ENCODE measurements around the gene TIAM2. TPM values are rescaled to one million over a fixed set of nuclear protein-coding genes. Genes with fewer than 3 reads are reported as not detected.

Gene TIAM2
- total RNA-seq, 1 donor from 2014 or later = 21.1 TPM

DNA sequence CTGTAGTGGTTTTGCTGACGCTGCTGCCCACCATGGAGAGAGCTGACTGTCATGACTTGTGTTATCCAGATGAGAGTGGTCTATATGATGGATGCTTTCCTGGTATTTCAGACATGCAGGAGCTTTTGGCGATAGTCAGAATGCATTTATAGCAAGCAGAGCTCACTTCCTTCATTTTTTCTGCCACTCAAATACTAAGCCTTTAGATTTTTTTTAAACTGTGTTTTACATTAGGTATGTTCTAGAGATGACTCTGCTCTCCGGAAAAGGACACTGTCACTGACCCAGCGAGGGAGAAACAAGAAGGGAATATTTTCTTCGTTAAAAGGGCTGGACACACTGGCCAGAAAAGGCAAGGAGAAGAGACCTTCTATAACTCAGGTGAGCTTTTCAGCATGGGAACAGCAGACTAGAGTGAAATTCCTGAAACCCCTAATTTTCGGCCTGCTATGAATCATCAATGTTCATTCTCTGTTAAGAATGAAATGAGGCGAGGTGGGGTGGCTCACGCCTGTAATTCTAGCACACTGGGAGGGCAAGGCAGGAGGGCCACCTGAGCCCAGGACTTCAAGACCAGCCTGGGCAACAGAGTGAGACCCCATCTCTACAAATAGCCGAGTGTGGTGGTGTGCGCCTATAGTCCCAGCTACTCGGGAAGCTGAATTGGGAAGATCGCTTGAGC, 170.1 kb downstream of the TIAM2 start:
- Mint-ChIP-seq H3K4me1 (ENCODE audit: unreplicated experiment) (peaks cover 15% of the 10 kb centered on the region), H3K27me3 (ENCODE audit: unreplicated experiment) (no peaks in the 10 kb centered on the region), H3K4me3 (ENCODE audit: unreplicated experiment) (peak overlapping the region; percentile 56), H3K27ac (ENCODE audit: unreplicated experiment) (no peak overlapping the region), H3K9me3 (ENCODE audit: unreplicated experiment) (no peaks in the 10 kb centered on the region), H3K36me3 (ENCODE audit: low read depth, unreplicated experiment) (peaks cover 4% of the 10 kb centered on the region)
- TF ChIP-seq, protein P1, sequence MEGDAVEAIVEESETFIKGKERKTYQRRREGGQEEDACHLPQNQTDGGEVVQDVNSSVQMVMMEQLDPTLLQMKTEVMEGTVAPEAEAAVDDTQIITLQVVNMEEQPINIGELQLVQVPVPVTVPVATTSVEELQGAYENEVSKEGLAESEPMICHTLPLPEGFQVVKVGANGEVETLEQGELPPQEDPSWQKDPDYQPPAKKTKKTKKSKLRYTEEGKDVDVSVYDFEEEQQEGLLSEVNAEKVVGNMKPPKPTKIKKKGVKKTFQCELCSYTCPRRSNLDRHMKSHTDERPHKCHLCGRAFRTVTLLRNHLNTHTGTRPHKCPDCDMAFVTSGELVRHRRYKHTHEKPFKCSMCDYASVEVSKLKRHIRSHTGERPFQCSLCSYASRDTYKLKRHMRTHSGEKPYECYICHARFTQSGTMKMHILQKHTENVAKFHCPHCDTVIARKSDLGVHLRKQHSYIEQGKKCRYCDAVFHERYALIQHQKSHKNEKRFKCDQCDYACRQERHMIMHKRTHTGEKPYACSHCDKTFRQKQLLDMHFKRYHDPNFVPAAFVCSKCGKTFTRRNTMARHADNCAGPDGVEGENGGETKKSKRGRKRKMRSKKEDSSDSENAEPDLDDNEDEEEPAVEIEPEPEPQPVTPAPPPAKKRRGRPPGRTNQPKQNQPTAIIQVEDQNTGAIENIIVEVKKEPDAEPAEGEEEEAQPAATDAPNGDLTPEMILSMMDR (IDR thresholded peaks at IDR 0.05; ENCODE audit: unreplicated experiment) = no peak
- no peak for DNase-seq (ENCODE audit: low spot score)

DNA sequence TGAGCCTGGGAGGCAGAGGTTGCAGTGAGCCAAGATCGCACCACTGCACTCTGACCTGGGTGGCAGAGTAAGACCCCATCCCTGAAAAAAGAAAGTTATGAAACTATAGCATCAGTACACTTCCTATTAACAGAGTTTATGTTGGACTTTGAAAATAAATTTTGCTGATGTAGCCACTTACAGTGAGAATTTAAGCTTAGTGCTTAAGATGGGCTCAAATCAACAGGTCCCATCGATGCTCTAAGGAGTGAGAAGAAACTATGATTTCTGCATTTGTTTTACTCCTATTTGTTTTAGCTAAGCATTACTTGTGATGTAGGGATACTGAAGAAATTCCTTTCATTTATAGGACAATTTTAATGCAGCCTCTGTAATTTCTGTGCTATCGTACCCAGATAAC, 175.4 kb downstream of the TIAM2 start:
- Mint-ChIP-seq H3K27me3 (ENCODE audit: unreplicated experiment) (no peaks in the 10 kb centered on the region), H3K4me3 (ENCODE audit: unreplicated experiment) (no peak overlapping the region), H3K36me3 (ENCODE audit: low read depth, unreplicated experiment) (no peaks in the 10 kb centered on the region), H3K4me1 (ENCODE audit: unreplicated experiment) (peaks cover 13% of the 10 kb centered on the region), H3K9me3 (ENCODE audit: unreplicated experiment) (no peaks in the 10 kb centered on the region), H3K27ac (ENCODE audit: unreplicated experiment) (no peak overlapping the region)
- TF ChIP-seq, protein P1 (IDR thresholded peaks at IDR 0.05; ENCODE audit: unreplicated experiment) = no peak
- no peak for DNase-seq (ENCODE audit: low spot score)

DNA sequence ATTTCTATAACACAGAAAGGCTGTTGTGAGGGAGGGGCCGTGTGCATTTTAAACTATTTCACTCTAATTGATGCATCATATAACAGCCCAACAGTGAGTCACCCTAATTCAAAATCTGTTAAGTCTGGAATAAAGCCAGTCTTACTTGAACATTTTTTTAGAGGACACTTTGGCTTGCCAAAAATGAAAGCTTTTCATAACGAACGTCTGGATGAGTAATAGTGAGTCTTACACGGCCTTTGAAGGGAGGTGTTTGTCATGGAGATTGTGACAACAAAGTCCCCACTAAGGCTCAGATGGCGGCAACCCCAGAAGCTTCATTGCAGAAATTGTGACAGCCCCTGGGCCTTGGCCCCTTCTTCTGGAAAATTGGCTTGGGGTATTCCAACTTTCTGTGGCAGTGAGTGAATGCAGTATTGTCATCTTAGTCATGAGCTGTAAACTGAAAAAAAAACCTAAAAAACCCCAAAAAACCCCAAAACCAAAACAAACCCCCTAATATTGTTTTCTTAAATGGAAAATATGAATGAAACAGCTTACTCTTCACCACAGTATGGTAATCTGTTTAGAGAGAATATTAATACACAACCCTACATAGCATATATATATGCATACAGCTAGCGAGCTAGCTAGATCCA, 176.1 kb downstream of the TIAM2 start:
- DNase-seq (ENCODE audit: low spot score) = no peak
- no peaks in the 10 kb centered on the region for H3K36me3 Mint-ChIP-seq (ENCODE audit: low read depth, unreplicated experiment)
- TF ChIP-seq, protein P1 (IDR thresholded peaks at IDR 0.05; ENCODE audit: unreplicated experiment) = no peak
- no peak overlapping the region for H3K4me3 Mint-ChIP-seq (ENCODE audit: unreplicated experiment)
- peaks cover 13% of the 10 kb centered on the region for H3K4me1 Mint-ChIP-seq (ENCODE audit: unreplicated experiment)
- no peak overlapping the region for H3K27ac Mint-ChIP-seq (ENCODE audit: unreplicated experiment)
- H3K9me3 Mint-ChIP-seq (ENCODE audit: unreplicated experiment) = no peaks in the 10 kb centered on the region
- no peaks in the 10 kb centered on the region for H3K27me3 Mint-ChIP-seq (ENCODE audit: unreplicated experiment)

DNA sequence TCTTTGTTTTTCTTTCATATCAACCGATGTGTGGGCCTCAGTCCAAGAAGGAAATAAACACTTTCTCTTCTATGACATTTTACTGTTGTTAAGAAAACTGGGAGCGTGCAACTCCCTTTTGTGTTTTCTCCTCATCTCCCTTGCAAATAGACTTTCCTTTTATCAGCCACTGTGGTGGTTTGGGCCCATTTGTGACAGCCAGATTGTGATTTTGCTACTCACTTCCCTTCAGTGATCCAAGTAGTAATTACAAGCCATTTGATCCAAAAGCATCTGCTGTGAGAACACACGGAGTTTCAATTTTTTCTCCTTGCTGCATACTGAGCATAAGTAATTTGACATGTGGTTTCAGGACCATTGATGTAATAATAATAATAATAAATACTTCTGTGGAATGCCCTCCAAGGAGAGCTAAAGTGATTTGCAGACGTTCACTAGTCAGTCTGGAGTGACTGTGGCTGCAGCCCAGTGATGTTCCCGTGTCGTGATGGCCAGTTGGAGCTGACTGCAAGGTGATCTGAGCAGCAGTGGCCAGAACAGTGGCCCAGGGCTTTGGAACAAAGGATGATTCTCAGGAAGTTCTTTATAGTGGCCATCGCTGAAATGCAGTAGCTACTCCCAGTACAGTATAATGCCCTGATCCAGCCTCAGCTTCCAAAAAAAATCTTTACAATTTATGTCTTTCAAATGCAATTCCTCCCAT, 176.8 kb downstream of the TIAM2 start:
- Mint-ChIP-seq H3K36me3 (ENCODE audit: low read depth, unreplicated experiment) (no peaks in the 10 kb centered on the region), H3K4me3 (ENCODE audit: unreplicated experiment) (no peak overlapping the region), H3K9me3 (ENCODE audit: unreplicated experiment) (no peaks in the 10 kb centered on the region), H3K27me3 (ENCODE audit: unreplicated experiment) (no peaks in the 10 kb centered on the region), H3K27ac (ENCODE audit: unreplicated experiment) (no peak overlapping the region), H3K4me1 (ENCODE audit: unreplicated experiment) (peaks cover 13% of the 10 kb centered on the region)
- TF ChIP-seq, protein P1 (IDR thresholded peaks at IDR 0.05; ENCODE audit: unreplicated experiment) = no peak
- DNase-seq (ENCODE audit: low spot score) = no peak

DNA sequence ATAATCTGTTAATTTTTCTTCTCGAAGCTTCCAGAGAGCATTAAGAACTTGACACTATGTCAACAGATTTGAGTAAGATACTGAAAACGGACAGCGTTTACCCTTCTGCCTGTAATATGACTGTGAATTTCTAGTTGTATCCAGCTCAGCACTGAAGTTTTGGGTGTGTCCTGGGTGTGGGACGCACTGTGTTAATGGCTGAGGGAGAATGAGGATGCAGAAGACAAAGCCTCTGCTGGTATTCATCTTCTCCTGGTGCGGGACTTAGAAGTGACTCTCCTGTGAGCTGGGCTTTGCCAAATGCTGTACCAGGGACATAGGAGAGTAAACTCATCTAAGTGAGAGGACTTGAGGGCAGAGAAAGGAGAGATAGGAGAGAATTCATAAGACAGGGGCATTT, 178.4 kb downstream of the TIAM2 start:
- no peak overlapping the region for H3K4me3 Mint-ChIP-seq (ENCODE audit: unreplicated experiment)
- no peaks in the 10 kb centered on the region for H3K36me3 Mint-ChIP-seq (ENCODE audit: low read depth, unreplicated experiment)
- H3K27ac Mint-ChIP-seq (ENCODE audit: unreplicated experiment) = peak overlapping the region; percentile 7
- H3K9me3 Mint-ChIP-seq (ENCODE audit: unreplicated experiment) = no peaks in the 10 kb centered on the region
- peaks cover 13% of the 10 kb centered on the region for H3K4me1 Mint-ChIP-seq (ENCODE audit: unreplicated experiment)
- no peaks in the 10 kb centered on the region for H3K27me3 Mint-ChIP-seq (ENCODE audit: unreplicated experiment)
- no peak for DNase-seq (ENCODE audit: low spot score)
- TF ChIP-seq, protein P1 (IDR thresholded peaks at IDR 0.05; ENCODE audit: unreplicated experiment) = no peak

All from endothelial cell (in vitro differentiated cells).